ENCODE data around the gene RERG.

- TF ChIP-seq KDM1A (IDR thresholded peaks at IDR 0.05; ENCODE audit: low read depth), result no peak
- TF ChIP-seq TP53 (CRISPR knock-in tag; IDR thresholded peaks at IDR 0.05), result no peak
- no peak for TF ChIP-seq CHD2 (IDR thresholded peaks at IDR 0.05; ENCODE audit: low read length, partially characterized antibody)
- no peak for TF ChIP-seq KDM5A (IDR thresholded peaks at IDR 0.05)
- TF ChIP-seq, protein P1, sequence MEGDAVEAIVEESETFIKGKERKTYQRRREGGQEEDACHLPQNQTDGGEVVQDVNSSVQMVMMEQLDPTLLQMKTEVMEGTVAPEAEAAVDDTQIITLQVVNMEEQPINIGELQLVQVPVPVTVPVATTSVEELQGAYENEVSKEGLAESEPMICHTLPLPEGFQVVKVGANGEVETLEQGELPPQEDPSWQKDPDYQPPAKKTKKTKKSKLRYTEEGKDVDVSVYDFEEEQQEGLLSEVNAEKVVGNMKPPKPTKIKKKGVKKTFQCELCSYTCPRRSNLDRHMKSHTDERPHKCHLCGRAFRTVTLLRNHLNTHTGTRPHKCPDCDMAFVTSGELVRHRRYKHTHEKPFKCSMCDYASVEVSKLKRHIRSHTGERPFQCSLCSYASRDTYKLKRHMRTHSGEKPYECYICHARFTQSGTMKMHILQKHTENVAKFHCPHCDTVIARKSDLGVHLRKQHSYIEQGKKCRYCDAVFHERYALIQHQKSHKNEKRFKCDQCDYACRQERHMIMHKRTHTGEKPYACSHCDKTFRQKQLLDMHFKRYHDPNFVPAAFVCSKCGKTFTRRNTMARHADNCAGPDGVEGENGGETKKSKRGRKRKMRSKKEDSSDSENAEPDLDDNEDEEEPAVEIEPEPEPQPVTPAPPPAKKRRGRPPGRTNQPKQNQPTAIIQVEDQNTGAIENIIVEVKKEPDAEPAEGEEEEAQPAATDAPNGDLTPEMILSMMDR (IDR thresholded peaks at IDR 0.05), result no peak
- TF ChIP-seq NFE2L2 (conservative IDR thresholded peaks at IDR 0.05; ENCODE audit: low read length), result no peak
- TF ChIP-seq HOXB13 (CRISPR knock-in tag; IDR thresholded peaks at IDR 0.05; ENCODE audit: low read depth), result no peak
- TF ChIP-seq, protein P2, sequence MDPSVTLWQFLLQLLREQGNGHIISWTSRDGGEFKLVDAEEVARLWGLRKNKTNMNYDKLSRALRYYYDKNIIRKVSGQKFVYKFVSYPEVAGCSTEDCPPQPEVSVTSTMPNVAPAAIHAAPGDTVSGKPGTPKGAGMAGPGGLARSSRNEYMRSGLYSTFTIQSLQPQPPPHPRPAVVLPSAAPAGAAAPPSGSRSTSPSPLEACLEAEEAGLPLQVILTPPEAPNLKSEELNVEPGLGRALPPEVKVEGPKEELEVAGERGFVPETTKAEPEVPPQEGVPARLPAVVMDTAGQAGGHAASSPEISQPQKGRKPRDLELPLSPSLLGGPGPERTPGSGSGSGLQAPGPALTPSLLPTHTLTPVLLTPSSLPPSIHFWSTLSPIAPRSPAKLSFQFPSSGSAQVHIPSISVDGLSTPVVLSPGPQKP (IDR thresholded peaks at IDR 0.05; ENCODE audit: low read depth, low read length), result no peak
- TF ChIP-seq CHD4 (IDR thresholded peaks at IDR 0.05; ENCODE audit: borderline replicate concordance), result no peak
- TF ChIP-seq, protein P3, sequence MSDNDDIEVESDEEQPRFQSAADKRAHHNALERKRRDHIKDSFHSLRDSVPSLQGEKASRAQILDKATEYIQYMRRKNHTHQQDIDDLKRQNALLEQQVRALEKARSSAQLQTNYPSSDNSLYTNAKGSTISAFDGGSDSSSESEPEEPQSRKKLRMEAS (IDR thresholded peaks at IDR 0.05), result no peak
- TF ChIP-seq, protein P4, sequence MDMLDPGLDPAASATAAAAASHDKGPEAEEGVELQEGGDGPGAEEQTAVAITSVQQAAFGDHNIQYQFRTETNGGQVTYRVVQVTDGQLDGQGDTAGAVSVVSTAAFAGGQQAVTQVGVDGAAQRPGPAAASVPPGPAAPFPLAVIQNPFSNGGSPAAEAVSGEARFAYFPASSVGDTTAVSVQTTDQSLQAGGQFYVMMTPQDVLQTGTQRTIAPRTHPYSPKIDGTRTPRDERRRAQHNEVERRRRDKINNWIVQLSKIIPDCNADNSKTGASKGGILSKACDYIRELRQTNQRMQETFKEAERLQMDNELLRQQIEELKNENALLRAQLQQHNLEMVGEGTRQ (IDR thresholded peaks at IDR 0.05), result no peak
- no peak for TF ChIP-seq POLR2A (IDR thresholded peaks at IDR 0.05; ENCODE audit: low read length)
Observed at GRCh38 chr12:15114501-15114900, 106.7 kb downstream of the RERG start.

Measured in A549 (cell line).